ENCODE results near the gene UXS1.

Gene UXS1

DNA sequence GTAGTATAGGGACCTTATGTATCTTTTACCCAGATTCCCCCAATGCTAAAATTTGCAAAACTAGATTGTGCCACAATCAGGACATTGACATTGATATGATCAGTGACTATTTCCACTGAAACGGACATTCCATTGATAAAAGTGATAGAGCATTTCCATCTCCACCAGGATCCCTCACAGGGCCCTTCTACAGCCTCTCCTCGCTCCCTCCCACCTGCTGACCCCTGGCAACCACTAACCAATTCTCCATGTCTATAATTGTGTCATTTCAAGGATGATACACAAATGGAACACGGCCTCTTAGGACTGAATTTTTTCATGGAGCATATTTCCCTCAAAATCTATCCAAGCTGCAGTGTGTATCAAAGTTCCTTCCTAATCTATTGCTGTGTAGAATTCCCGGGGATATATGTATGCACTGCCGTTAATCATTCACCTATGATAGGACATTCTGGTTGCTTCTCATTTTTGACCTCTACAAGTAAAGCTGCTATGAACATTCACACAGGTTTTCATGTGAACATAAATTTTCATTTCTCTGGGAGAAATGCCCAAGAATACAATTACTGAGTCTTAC lies 67.3 kb downstream of the UXS1 start:
- H3K4me3 ChIP-seq (ENCODE audit: low read depth, low read length), result no peak overlapping the region
- TF ChIP-seq, protein P1, sequence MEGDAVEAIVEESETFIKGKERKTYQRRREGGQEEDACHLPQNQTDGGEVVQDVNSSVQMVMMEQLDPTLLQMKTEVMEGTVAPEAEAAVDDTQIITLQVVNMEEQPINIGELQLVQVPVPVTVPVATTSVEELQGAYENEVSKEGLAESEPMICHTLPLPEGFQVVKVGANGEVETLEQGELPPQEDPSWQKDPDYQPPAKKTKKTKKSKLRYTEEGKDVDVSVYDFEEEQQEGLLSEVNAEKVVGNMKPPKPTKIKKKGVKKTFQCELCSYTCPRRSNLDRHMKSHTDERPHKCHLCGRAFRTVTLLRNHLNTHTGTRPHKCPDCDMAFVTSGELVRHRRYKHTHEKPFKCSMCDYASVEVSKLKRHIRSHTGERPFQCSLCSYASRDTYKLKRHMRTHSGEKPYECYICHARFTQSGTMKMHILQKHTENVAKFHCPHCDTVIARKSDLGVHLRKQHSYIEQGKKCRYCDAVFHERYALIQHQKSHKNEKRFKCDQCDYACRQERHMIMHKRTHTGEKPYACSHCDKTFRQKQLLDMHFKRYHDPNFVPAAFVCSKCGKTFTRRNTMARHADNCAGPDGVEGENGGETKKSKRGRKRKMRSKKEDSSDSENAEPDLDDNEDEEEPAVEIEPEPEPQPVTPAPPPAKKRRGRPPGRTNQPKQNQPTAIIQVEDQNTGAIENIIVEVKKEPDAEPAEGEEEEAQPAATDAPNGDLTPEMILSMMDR (IDR thresholded peaks at IDR 0.05; ENCODE audit: insufficient read depth, low read depth, low read length, missing control alignments), result no peak
- no peak for DNase-seq (ENCODE audit: low read depth)

DNA sequence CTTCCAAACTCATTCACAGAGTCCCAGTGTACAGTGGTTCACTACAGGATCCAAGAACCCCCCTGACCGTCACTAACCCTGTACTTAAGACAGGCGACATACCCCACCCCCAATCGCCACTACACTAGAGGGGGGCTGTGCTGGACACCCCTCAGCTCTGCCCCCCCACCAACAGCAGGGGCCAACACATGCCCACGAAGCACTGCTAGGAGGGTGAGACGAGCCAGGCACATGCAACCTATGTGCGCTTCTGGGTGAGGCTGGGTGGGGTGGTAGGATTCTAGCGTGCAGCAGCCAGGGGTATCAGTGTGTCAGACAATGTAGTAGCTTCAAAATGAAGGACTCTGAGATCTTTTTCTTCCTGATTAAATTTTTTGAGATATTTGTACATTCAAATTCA lies 67.8 kb downstream of the UXS1 start:
- H3K4me3 ChIP-seq (ENCODE audit: low read depth, low read length), result no peak overlapping the region
- TF ChIP-seq, protein P1 (IDR thresholded peaks at IDR 0.05; ENCODE audit: insufficient read depth, low read depth, low read length, missing control alignments), result no peak
- DNase-seq (ENCODE audit: low read depth), result no peak

DNA sequence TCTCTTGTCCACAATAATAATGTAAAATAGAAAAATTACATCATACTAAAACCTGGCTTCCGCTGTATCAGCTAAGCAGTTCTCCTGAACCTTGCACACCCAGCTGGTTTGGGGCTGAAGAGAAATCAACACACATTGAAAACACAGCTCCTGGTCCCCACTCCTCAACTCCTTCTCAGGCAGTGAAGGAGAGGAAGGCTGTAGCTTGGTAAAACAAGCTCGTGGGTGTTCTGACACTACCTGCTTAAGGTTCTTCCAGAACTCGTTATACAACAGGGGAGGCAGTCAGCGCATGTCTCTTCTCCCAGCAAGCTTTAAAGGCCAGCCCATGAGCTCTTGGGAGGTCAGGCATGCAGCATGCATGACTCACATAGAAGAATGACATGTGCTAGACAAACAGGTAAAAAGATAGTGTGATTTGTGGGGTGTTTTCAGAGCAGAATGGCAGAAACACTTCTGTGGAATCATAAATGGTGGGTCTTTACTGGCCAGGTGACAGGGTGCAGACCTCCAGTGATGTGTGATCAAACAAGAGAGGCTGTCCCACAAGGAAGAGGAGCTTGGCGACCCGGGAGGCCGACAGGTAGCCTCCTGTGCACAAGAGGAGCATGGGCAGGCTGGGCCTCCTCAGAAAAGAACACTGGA lies 69.1 kb downstream of the UXS1 start:
- no peak for DNase-seq (ENCODE audit: low read depth)
- no peak overlapping the region for H3K4me3 ChIP-seq (ENCODE audit: low read depth, low read length)
- TF ChIP-seq, protein P1 (IDR thresholded peaks at IDR 0.05; ENCODE audit: insufficient read depth, low read depth, low read length, missing control alignments), result no peak

DNA sequence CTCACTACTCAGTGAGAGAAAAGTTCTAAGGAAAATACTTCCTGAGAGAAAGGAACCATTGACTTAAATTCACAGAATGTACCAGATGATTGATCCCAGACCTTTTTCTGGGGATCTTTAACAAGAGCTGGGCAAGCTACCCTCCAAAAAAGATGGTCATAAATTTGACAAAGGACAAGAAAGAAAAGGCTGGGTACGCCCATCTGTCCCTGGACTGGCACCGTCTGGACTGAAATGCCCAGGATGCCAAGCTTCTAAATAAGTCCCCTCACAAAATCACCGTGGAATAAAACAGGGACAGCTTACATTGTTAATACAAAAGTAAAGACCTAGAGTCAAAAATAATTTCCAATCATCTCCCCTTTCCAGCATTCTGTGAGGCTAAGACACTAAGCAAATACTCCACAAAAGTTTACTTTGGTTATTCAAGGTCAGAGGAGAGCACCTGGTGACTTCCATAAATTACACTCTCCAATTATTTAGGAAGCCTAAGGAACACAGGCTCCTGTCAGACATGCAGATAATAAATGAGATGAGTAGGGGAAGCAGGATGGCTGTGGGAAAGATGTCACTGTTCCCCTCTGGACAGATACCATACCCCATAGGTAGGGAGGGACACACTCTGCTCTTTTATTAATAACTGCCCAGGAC lies 69.9 kb downstream of the UXS1 start:
- no peak overlapping the region for H3K4me3 ChIP-seq (ENCODE audit: low read depth, low read length)
- no peak for DNase-seq (ENCODE audit: low read depth)
- TF ChIP-seq, protein P1 (IDR thresholded peaks at IDR 0.05; ENCODE audit: insufficient read depth, low read depth, low read length, missing control alignments), result no peak

DNA sequence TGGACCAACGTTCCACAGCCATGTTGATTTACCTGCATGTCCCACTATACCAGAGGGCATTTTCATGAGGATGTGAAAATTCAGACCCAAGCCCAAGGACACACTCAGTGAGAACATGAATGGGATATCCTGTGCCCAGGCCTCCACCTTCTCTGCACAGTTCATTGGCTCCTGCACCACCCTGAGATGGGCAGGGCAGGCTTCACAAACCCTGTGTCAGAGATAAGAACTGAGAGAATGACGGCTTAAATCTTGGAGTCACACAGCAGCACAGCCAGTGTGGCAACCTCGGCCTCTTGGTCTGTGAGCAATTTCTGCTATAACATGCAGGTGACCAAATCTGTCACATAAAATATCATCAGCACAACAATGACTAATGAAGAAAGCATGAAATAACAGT lies 71.9 kb downstream of the UXS1 start:
- H3K4me3 ChIP-seq (ENCODE audit: low read depth, low read length), result no peak overlapping the region
- DNase-seq (ENCODE audit: low read depth), result no peak
- TF ChIP-seq, protein P1 (IDR thresholded peaks at IDR 0.05; ENCODE audit: insufficient read depth, low read depth, low read length, missing control alignments), result no peak

DNA sequence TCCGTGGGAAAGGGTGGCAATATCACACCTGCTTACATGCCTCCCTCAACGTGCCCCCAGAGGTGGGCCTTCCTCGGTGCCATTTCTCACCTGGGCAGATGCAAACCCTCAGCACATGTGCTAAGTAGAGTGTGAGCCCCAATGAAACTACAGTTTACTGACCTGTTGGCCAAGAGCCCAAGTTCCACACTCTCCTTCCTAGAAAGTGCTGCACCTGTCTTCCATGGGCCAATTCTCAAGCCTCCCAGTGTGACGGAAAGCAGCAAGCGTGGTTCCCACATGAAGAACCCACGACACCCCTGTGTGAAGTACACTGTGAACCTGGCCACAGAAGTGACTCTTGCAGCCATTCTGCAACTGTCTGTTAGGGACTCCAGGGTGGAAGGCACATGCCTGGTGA lies 73.7 kb downstream of the UXS1 start:
- TF ChIP-seq, protein P1 (IDR thresholded peaks at IDR 0.05; ENCODE audit: insufficient read depth, low read depth, low read length, missing control alignments), result no peak
- no peak for DNase-seq (ENCODE audit: low read depth)
- H3K4me3 ChIP-seq (ENCODE audit: low read depth, low read length), result no peak overlapping the region
